ENCODE measurements around the gene RGS8.

RGS8 gene

GRCh38 chr1:182658055-182658454, 26.3 kb downstream of the RGS8 start:
- DNase-seq (ENCODE audit: low spot score) = no peak
- TF ChIP-seq, protein P1, sequence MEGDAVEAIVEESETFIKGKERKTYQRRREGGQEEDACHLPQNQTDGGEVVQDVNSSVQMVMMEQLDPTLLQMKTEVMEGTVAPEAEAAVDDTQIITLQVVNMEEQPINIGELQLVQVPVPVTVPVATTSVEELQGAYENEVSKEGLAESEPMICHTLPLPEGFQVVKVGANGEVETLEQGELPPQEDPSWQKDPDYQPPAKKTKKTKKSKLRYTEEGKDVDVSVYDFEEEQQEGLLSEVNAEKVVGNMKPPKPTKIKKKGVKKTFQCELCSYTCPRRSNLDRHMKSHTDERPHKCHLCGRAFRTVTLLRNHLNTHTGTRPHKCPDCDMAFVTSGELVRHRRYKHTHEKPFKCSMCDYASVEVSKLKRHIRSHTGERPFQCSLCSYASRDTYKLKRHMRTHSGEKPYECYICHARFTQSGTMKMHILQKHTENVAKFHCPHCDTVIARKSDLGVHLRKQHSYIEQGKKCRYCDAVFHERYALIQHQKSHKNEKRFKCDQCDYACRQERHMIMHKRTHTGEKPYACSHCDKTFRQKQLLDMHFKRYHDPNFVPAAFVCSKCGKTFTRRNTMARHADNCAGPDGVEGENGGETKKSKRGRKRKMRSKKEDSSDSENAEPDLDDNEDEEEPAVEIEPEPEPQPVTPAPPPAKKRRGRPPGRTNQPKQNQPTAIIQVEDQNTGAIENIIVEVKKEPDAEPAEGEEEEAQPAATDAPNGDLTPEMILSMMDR (IDR thresholded peaks at IDR 0.05; ENCODE audit: borderline replicate concordance, control extremely low read depth, extremely low read depth, insufficient read depth, missing control alignments) = no peak
- in situ Hi-C loops (cut with MboI; ENCODE audit: low sequenced_read_pairs, unreplicated experiment) = no loop called here

- TF ChIP-seq, protein P1 (IDR thresholded peaks at IDR 0.05; ENCODE audit: borderline replicate concordance, control extremely low read depth, extremely low read depth, insufficient read depth, missing control alignments) = no peak
- in situ Hi-C loops (cut with MboI; ENCODE audit: low sequenced_read_pairs, unreplicated experiment) = no loop called here
- no peak for DNase-seq (ENCODE audit: low spot score)
Observed at GRCh38 chr1:182656842-182657397, 27.5 kb downstream of the RGS8 start.

DNA sequence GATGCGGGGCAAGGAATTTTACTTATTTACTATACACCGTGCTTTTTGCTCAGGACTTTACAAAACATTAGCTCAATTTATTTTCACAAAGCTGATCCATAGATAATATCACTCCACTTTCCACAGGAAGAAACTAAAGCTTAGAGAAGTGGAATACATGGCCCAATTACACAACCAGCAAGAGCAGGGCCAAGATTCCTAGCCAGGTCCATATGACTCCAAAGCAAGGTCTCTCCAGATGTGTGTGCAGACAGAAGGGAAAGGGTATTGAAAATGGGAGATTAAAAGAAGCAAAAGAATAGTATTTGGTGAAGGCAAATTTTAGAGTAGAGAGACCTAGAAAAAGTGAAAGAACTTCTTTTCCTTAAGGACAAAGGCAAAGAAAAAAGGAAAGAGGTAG, 30.4 kb downstream of the RGS8 start:
- TF ChIP-seq, protein P1 (IDR thresholded peaks at IDR 0.05; ENCODE audit: borderline replicate concordance, control extremely low read depth, extremely low read depth, insufficient read depth, missing control alignments) = no peak
- no peak for DNase-seq (ENCODE audit: low spot score)
- in situ Hi-C loops (cut with MboI; ENCODE audit: low sequenced_read_pairs, unreplicated experiment) = no loop called here

DNA sequence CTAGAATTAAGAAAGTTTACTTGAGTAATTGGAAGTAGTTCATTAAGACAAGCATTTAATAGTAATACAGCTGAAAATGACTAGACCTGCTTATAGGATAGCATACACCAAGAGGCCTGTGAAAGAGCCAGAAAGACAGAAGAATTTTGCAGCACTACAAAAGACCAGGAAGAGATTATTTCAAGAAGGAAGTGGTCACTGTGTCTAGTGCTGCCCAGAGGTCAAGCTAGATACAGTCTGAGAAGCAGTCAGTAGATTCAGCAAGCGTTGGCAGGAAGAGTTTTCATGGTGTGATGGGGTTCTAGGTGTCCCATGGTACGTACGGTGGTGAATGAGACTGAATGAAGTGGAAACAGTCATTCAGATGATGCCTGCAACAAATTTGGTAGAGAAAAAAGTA, 31.5 kb downstream of the RGS8 start:
- in situ Hi-C loops (cut with MboI; ENCODE audit: low sequenced_read_pairs, unreplicated experiment) = no loop called here
- no peak for DNase-seq (ENCODE audit: low spot score)
- TF ChIP-seq, protein P1 (IDR thresholded peaks at IDR 0.05; ENCODE audit: borderline replicate concordance, control extremely low read depth, extremely low read depth, insufficient read depth, missing control alignments) = no peak

DNA sequence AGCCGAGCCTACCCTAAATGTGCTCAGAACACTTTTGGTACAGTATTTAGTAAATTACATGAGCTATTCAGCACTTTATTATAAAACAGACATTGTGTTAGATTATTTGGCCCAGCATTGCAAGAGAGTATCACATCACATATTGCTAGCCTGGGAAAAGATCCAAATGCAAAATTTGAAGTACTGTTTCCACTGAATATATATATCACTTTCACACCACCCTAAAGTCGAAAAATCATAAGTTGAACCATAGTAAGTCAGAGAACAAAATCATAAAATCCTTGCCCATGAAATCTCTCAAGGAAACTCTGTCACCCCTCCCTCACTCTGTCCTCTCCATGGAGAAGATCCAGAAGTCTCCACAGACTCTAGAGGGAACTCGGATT, 33.1 kb downstream of the RGS8 start:
- TF ChIP-seq, protein P1 (IDR thresholded peaks at IDR 0.05; ENCODE audit: borderline replicate concordance, control extremely low read depth, extremely low read depth, insufficient read depth, missing control alignments) = no peak
- DNase-seq (ENCODE audit: low spot score) = no peak
- in situ Hi-C loops (cut with MboI; ENCODE audit: low sequenced_read_pairs, unreplicated experiment) = no loop called here

DNA sequence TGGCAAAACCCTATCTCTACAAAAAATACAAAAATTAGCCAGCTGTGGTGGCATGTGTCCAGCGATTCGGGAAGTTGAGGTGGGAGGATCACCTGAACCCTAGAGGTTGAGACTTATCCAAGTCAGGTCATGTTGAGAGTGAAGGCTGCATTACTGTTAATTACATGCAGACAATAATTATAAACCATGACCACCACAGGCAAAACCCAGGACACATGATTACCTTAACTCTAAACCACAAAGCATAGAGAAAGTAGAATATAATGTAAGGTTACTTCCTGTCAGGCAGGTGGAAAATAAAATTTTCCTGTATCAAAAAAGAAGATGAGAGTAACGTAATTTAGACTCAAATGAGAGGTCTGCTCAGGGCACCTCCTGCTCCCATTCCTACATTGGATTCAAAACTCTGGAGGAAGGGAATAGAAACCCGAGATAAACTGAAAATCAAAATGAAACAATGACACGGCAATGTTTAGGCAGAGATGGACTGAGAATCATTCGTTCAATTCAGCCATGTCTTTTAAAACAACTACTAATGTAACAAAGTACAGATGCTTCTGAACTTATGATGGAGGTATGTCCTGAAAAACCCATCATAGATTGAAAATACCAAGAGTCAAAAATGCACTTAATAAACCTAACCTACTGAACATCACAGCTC, 33.6 kb downstream of the RGS8 start:
- DNase-seq (ENCODE audit: low spot score) = no peak
- TF ChIP-seq, protein P1 (IDR thresholded peaks at IDR 0.05; ENCODE audit: borderline replicate concordance, control extremely low read depth, extremely low read depth, insufficient read depth, missing control alignments) = no peak
- in situ Hi-C loops (cut with MboI; ENCODE audit: low sequenced_read_pairs, unreplicated experiment) = no loop called here

All from GM13976 (cell line).